ENCODE data around the gene LRRC36.

The LRRC36 gene

DNA sequence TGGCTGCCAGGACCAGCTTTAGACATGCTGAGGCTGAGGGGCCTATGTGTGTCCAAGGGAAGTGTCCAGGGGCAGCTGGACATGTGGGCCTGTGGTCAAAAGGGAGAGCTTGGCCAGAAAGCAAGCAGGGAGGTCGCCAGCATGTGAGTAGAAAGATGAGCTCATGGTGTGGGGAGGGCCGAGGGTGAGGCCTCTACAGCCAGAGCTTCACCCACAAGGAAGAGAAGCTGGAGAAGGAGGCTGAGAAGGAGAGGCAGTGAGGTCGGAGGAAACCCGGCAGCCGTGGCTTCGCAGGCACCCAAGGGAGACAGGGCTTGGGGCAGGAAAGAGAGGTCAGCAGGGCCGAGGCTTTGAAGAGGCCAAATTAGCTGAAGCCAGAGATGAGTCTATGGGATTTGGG lies 100.3 kb downstream of the LRRC36 start:
- DNase-seq (ENCODE audit: low read depth), result no peak

DNA sequence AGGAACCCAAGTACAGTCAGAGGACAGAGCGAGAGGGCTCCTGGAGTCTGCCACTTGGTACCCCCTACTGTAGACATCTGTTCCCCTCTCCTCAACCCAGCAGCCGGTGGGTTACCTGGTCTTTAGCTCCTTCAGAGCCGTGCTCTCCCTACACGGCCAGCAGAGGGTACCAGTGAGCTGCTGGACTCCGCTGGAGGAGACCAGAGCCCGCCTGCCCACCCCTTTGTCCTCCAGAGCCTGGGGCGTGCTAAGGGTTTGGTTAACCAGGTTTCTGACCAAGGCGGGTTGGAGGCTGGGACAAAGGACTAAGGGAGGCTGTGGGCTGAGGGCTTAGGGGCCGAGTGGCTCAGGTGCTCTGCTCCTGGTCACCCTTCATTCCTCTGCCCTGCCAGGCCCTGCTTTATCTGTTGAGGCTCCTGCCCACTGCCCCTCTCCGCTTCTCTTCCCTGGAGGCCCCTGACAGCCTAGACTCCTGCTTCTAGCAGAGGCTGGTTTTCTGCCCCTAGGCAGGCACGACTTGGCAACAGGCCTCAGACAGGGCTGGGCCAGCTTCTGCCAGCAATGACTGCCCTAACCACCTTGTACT lies 101.6 kb downstream of the LRRC36 start:
- DNase-seq (ENCODE audit: low read depth), result peak; percentile 27

DNA sequence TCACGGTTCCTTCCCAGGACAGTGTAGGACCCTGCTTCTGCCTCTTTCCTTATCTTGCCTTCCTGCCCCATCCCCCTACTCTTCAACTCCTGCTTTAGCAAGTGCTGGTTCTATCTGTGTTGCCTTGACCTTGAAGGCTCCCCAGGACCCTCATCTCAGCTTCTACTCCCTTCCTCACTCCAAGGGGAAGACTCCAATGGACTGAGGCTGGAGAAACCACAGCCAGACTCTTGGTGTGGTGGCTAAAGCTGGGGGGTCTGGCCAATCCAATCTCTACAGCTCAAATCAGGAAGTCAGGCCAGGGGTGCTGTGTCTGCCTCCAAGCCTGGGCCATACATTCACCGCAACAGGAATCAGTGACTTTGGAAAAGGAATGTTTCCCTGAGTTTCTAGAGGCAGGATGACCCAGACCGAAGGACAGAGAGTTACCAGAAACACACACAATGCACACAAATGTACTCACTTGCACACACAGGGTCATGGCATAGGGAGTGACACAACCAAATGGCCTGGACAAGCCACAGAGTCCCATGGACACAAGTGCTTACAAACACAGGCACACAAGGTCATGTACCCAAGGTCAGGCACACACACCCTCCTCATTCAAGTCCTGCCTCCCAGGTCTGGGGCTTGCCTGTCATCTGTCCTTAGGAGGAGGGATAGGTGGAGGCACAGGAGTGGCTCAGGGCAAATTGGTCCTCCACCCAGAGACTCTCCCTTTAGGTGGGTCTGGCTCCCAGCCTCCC lies 102.6 kb downstream of the LRRC36 start:
- DNase-seq (ENCODE audit: low read depth), result no peak

DNA sequence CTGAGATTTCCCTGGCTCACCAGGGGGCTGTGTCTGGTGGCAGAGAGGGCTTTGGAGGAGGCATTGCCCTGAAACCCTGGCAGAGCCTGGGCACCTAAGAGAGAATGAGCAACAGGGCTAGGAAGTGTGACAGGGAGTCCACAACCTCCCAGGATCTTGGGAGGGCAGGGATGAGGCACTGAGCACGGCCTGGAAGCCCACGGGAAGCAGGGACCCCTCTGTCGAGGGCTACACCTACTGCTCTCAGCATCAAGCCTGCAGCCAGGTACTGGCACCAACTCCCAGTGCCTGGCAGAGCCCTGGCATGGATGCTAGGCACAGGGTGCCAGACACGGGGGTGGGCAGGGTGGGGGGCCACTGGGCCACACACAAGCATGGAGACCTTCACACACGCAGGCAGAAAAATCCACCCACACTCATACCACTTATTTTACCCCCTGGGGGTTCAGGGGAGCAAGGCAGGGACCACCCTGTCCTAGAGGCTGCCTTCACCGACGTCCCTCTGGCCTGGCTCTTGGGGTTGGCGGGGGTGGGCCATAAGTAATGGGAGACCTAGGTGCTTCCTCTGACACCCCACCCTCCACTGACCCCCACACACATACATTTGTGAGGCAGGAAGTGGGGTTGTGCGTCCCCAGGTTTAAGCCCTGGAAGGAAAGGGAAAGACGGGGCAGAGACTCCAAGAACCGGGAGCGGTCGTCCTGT lies 103.3 kb downstream of the LRRC36 start:
- DNase-seq (ENCODE audit: low read depth), result no peak

GRCh38 chr16:67430504-67430976 lies 103.9 kb downstream of the LRRC36 start:
- DNase-seq (ENCODE audit: low read depth), result no peak

- DNase-seq (ENCODE audit: low read depth), result no peak
Observed at GRCh38 chr16:67430977-67431774, 104.6 kb downstream of the LRRC36 start, which contains the start of gene HSD11B2. TSS of gene HSD11B2 (plus strand) at chr16:67431121. CDS start at chr16:67431249, 128 bp downstream.

DNA sequence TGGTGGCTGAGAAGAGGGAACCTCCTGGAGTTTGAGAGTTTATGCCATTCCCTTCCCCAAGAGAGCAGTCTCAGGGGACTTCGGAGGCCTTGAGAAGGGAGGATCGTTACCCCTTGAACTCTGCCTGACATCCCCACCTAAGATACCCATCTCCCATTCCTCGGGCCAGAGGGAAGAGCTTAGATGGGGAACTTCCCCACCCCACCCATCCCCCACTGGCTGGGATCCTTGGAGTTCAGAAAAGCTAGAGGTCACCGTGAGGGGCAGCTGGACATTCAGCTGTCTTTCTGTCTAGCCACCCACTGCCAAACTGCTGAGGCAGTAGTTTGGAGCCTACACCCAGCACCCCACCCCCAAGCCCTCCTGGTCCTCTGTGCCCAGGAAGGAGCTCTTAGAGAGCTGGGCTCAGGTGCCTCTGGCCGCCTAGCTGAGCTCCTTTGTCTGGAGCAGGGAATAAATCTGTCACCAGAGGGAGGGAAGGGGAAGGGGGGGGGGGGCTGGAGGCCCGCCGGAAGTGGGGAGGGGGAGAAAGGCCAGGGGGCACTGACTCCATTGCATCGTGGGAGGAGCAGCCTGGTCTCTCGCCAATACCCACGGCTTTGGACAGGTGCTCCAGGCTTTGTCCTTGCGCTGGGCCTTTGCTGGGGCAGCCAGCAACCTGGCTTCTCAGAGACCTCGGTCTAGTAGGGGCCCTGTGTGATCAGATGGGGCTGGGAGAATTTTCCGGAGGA lies 105.3 kb downstream of the LRRC36 start:
- no peak for DNase-seq (ENCODE audit: low read depth)

DNA sequence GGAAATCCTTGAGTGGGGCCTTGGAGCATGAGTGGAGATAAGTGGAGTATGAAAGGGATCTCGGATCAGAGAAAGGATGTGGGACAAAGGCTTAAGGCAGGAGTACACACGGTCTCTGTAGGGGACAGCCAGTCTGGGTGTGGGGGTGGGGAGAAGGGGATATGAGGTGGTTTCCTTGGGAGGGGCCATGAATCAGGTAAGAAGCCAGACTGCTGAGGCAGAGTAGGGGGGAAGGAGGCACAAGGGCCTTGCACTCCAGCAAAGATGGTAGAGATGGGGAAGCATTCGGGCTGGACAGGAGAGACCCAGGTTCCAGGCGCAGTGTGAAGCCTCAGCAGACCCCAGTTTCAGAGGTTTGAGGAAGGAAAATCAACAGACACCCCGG lies 105.9 kb downstream of the LRRC36 start:
- DNase-seq (ENCODE audit: low read depth), result no peak

- no peak for DNase-seq (ENCODE audit: low read depth)
Observed at GRCh38 chr16:67433131-67433719, 106.6 kb downstream of the LRRC36 start.

All from stimulated activated CD8-positive, alpha-beta memory T cell treated with anti-CD3 and anti-CD28 coated beads, Interleukin-7, amount 100 ng/mL, for 24 hours (primary cell).